ENCODE results near the gene STAP2. TPM values are rescaled to one million over a fixed set of nuclear protein-coding genes. Genes with fewer than 3 reads are reported as not detected.

STAP2 gene, protein sequence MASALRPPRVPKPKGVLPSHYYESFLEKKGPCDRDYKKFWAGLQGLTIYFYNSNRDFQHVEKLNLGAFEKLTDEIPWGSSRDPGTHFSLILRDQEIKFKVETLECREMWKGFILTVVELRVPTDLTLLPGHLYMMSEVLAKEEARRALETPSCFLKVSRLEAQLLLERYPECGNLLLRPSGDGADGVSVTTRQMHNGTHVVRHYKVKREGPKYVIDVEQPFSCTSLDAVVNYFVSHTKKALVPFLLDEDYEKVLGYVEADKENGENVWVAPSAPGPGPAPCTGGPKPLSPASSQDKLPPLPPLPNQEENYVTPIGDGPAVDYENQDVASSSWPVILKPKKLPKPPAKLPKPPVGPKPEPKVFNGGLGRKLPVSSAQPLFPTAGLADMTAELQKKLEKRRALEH
- 3.0 and 7.1 TPM in 2 replicates for total RNA-seq

DNA sequence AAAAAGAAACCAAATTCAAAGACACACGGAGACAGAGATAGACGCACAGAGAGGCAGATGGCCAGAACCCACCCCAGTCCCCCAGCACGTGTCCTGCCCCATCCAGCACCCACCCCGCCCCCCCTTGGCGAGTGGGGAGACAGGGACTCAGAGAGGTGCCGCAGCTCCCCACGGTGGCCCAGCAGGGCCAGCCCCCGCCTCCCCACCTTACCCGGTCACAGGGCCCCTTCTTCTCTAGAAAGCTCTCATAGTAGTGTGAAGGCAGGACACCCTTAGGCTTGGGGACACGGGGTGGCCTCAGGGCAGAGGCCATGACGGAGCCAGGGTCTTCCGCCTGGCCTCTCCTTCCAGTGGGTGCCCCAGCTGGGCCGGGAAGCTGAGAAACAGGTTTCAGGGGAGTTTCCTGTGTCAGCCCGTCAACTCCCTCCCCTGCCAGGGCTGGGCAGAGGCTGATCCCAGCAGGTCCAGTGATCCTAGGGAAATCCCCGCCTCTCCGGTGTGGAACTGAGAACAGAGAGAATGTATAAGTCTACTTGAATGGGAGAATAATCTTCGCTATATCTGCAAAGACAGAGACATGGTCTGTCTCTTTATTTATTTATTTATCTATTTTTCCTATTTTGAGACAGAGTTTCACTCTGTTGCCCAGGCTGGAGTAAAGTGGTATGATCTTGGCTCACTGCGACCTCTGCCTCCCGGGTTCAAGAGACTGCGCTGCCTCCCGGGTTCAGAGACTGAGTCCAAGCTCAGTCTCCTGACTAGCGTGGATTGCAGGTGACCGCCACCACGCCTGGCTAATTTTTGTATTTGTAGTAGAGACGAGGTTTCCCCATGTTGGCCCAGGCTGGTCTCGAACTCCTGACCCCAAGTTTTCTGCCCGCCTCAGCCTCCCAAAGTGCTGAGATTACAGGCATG lies at the start of gene STAP2:
TSS of gene STAP2 (minus strand) at position 387 of the 915 bp plus-strand sequence. CDS start at position 313, 74 bp downstream.

DNA sequence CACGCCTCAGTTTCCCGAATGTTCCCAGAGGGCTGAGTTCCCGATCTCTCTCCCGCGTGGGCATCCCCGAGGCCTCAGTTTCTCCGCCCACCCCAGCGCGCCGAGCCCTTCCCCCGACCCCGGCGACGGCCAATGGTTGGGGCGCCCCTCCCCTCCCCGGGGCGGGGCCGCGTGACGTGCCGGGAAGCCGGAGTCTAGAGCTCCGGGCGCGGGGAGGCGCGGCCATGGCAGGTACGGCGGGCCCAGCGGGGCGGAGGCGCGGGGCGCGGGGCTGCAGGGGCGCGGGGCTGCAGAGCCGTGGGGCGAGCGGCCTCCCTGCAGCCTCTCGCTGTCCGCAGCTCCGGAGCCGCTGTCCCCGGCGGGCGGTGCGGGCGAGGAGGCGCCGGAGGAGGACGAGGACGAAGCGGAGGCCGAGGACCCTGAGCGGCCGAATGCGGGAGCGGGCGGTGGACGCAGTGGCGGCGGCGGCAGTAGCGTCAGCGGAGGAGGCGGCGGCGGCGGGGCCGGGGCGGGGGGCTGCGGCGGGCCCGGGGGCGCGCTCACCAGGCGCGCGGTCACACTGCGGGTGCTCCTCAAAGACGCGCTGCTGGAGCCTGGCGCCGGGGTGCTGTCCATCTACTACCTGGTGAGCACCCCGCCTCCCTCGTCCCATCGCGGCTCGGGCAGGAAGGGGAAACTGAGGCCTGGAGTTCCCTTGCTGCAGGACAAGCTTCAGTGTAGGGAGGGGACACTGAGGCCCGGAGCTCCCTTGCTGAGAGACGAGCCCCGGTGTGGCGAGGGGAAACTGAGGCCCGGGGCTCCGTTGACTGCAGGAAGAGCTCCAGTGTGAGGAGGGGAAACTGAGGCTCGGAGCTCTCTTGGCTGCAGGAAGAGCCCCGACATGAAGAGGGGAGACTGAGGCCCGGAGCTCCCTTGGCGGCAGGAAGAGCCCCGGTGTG lies 5.0 kb upstream of the STAP2 start, which contains the start of gene MPND:
TSS of gene MPND (plus strand) at position 193 of the 938 bp plus-strand sequence. CDS start at position 225, 32 bp downstream.

DNA sequence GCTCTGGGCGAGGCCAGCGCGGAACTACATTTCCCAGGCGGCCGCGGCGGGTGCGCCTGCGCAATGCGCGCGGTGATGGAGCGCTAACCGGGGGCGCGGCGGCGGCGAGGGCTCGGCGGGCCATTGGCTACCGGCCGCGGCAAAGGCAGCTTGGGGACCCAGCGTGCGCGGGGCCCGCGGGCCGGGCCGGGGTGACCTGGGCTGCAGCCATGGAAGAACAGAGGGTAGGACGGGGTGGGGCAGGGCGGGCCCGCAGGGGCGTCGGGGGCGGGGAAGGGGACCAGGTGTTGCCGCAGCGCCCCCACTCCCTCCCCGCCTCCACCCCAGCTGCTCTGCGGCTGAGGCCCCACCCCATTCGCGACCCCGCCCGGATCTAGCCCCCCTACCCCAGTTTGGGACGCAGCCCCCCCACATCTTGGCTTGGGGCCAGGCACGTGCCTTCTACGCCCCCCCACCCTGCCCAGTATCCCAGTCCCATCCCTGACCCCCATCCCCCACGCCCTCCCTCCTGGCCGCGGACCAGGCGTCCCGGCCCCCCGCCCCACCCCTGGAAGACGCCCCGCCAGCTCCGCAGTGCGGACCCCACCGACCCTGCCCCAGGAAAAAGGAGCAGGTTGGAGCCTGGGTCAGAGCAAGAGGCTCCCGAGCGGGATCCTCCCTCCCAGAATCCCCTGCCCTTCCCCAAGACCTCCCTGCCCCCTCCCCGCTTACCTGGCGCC lies 33.9 kb downstream of the STAP2 start, which contains the start of gene FSD1:
TSS of gene FSD1 (plus strand) at position 61 of the 719 bp plus-strand sequence. CDS start at position 210, 149 bp downstream.

DNA sequence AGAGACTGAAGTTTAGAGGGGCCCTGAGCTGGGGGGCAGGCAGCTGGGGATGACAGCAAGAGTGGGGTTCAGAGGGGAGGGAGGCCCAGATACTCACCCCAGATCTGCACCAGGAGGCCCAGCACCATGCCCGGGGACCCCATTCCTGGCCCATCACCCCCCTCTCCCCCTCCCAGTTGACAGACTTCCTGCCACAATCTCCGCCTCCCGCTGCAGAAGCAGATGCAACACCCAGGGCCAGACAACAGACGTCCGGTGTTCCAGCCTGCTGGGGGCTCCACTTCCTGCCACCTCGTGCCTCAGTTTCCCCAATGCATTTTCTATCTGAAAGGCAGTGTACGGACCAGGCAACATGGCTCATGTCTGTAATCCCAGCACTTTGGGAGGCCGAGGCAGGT lies 36.4 kb downstream of the STAP2 start, which contains the start of gene TMIGD2:
TSS of gene TMIGD2 (minus strand) at position 147 of the 398 bp plus-strand sequence. CDS start at position 143, 4 bp downstream.

DNA sequence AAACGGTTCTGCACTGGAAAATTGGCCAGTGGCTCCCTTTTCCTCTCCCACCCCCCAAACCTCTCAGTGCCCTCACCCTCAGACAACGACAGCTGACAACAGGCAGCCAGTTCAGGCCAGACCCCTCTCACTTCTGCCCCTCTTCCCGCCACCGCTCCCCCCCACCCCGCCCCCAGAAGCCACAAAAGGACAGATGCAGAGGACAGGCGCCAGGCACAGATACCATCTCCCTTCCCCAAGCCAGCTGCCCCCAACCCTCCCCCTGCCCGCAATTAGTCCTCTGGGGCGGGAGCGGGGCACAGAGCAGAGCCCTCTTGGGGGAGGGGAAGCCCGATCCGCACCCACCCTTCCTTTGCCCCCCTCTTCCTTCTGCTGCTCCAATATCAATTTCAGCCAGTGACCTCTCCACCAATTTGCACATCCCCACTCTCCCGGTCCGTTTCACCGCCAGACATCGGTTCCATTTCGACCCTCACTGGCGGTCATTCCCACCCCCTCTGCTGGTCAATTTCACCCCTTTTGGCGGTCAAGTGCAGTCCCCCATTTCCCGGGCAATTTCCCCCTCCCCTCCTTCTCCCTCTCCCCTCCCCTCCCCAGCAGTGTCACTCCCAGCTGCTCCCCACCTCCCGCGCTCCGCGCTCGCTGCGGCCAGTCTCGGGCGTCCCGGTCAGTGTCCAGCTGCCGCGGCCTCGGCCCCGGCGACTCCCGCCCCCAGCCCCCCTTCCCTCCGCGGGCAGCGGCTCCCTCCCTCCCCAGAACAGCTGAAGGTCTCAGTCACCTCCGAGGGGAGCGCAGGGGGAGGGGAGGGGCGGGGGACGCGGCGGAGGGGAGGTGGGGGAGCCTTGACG lies 60.0 kb downstream of the STAP2 start, which contains the start of gene SHD:
TSS of gene SHD (plus strand) at position 848 of the 848 bp plus-strand sequence. CDS start 798 bp downstream, outside the sequence.

Other genes with a start within 250 kb of the STAP2 start
- gene MAP2K2, start 214.7 kb downstream of the STAP2 start, total RNA-seq: 180 and 195 TPM in 2 replicates
- gene CREB3L3, start 185.2 kb downstream of the STAP2 start, total RNA-seq: not detected in 2 replicates
- gene SIRT6, start 156.3 kb downstream of the STAP2 start, total RNA-seq: 24.6 and 29.1 TPM in 2 replicates
- gene ANKRD24, start 156.1 kb downstream of the STAP2 start, total RNA-seq: 1.4 TPM in 1 of 2 replicates, not detected in the other
- gene EBI3, start 109.3 kb downstream of the STAP2 start, total RNA-seq: 0.39 TPM in 1 of 2 replicates, not detected in the other
- 21.5 and 24.9 TPM in 2 replicates for gene YJU2, start 91.7 kb downstream of the STAP2 start, total RNA-seq
- 2.2 TPM in 1 of 2 replicates, not detected in the other for gene SHD, start 59.6 kb downstream of the STAP2 start, total RNA-seq
- not detected in 2 replicates for gene TMIGD2, start 36.4 kb downstream of the STAP2 start, total RNA-seq
- gene FSD1, start 34.2 kb downstream of the STAP2 start, total RNA-seq: 21.2 and 30.5 TPM in 2 replicates
- 2.7 and 4.3 TPM in 2 replicates for gene MPND, start 4.7 kb upstream of the STAP2 start, total RNA-seq
- gene SH3GL1, start 61.7 kb upstream of the STAP2 start, total RNA-seq: 89.3 and 117 TPM in 2 replicates
- gene CHAF1A, start 63.8 kb upstream of the STAP2 start, total RNA-seq: 9.7 and 15.5 TPM in 2 replicates
- gene UBXN6, start 119.0 kb upstream of the STAP2 start, total RNA-seq: 67.9 and 82.5 TPM in 2 replicates
- gene HDGFL2, start 133.5 kb upstream of the STAP2 start, total RNA-seq: 75.5 and 86.1 TPM in 2 replicates
- under 0.01 and 0.96 TPM in 2 replicates for gene PLIN4, start 179.7 kb upstream of the STAP2 start, total RNA-seq
- not detected in 2 replicates for gene PLIN5, start 196.4 kb upstream of the STAP2 start, total RNA-seq
- under 0.01 and 0.88 TPM in 2 replicates for gene LRG1, start 201.2 kb upstream of the STAP2 start, total RNA-seq
- 1.7 and 7.7 TPM in 2 replicates for gene SEMA6B, start 220.9 kb upstream of the STAP2 start, total RNA-seq